K562 (cell line): Measurements from ENCODE around the gene ZNF273. TPM values are rescaled to one million over a fixed set of nuclear protein-coding genes. Genes with fewer than 3 reads are reported as not detected.

Experiments
- ATAC-seq: fragments of 200-7000 bp; cut with Tn5 transposase; 3 replicates; pipeline ENCODE4 v1.9.1; 2020; ENCODE audit warnings: moderate library complexity
- BruUV-seq: library from RNA; stranded (reverse); fragments of 400-500 nt; replicated peaks from 2 replicates; lab custom pipeline; 2021; lab: Mats Ljungman, UMichigan
- CTCF ChIA-PET: fragments of 300-600 bp; formaldehyde crosslinking; extraction: SDS; loops from one replicate; lab custom pipeline; 2021; ENCODE audit warnings: low intra/inter-chr PET ratio; lab: Yijun Ruan, JAX
- POLR2A ChIA-PET: fragments of 300-600, 350-650 bp; sonication (Branson Sonifier 250); formaldehyde crosslinking; extraction: SDS; loops from one replicate; lab custom pipeline; 2021; ENCODE audit warnings: antibody characterized with exemption, inconsistent platforms; lab: Yijun Ruan, JAX
- DNase-seq, 4 experiments: peaks; one replicate each; pipeline versions ENCODE4 v3.0.0 to v3.0.0-alpha.2; 2011 to 2018; ENCODE audit warnings: low spot score in 3 of 4, mixed read lengths in 3 of 4; ENCODE audit errors: extremely low read depth in 1 of 4
- FAIRE-seq: peaks from 2 replicates; lab custom pipeline; 2011; peaks lifted over from hg19 to GRCh38; lab: Jason Lieb, UNC
- H2AFZ ChIP-seq: 2 replicates; pipeline ENCODE4 v1.6.0; 2011; ENCODE audit warnings: low read depth, low read length, control low read depth, inconsistent platforms
- H3K27ac ChIP-seq: fragments of 200-600 bp; 3 replicates; pipeline ENCODE4 v1.8.0; 2011; ENCODE audit warnings: low read depth, mild to moderate bottlenecking, control low read depth, inconsistent platforms, low read length, moderate library complexity, mixed read lengths; ENCODE audit errors: extremely low read depth
- H3K27me3 ChIP-seq, 2 experiments: fragments of 300-600 bp in 1 of 2; 2 replicates in 1 of 2; 3 replicates in 1 of 2; pipeline versions ENCODE4 v1.6.0 to v1.8.0; 2011; ENCODE audit warnings: inconsistent platforms in 2 of 2, low read length in 2 of 2, mild to moderate bottlenecking in 1 of 2, mixed read lengths in 1 of 2, moderate library complexity in 1 of 2; ENCODE audit not compliant: control insufficient read depth in 2 of 2, insufficient read depth in 2 of 2
- H3K36me3 ChIP-seq: fragments of 300-600 bp; 3 replicates; pipeline ENCODE4 v1.8.0; 2011; ENCODE audit warnings: mild to moderate bottlenecking, low read length, inconsistent platforms; ENCODE audit not compliant: control insufficient read depth, insufficient read depth
- H3K4me1 ChIP-seq, 2 experiments: fragments of 200-600 bp in 1 of 2; replicated peaks in 1 of 2; 2 replicates in 1 of 2; 3 replicates in 1 of 2; pipeline versions ENCODE4 v1.5.1 to v1.8.0; 2011; ENCODE audit warnings: inconsistent platforms in 2 of 2, low read length in 2 of 2, mild to moderate bottlenecking in 1 of 2, mixed read lengths in 1 of 2, moderate library complexity in 1 of 2; ENCODE audit not compliant: control insufficient read depth in 2 of 2, insufficient read depth in 2 of 2
- H3K4me2 ChIP-seq: 2 replicates; pipeline ENCODE4 v1.6.1; 2011; ENCODE audit warnings: low read length, control low read depth, inconsistent platforms, mixed read lengths; ENCODE audit not compliant: insufficient read depth
- H3K4me3 ChIP-seq: fragments of 200-600 bp; sonication (generic), shearing (Covaris generic); 2 replicates; pipeline ENCODE4 v1.5.1; 2016; ENCODE audit warnings: control low read depth, inconsistent platforms
- H3K79me2 ChIP-seq: fragments of 200-600 bp; 3 replicates; pipeline ENCODE4 v1.8.0; 2011; ENCODE audit warnings: low read length, inconsistent platforms; ENCODE audit not compliant: control insufficient read depth, insufficient read depth
- H3K9ac ChIP-seq, 2 experiments: 2 replicates each; pipeline versions ENCODE4 v1.6.0 to v1.6.1; 2011; ENCODE audit warnings: low read depth in 2 of 2, low read length in 2 of 2, control low read depth in 1 of 2, inconsistent platforms in 1 of 2, mild to moderate bottlenecking in 1 of 2, mixed read lengths in 1 of 2; ENCODE audit not compliant: insufficient read depth in 1 of 2
- H3K9me1 ChIP-seq: one replicate; pipeline ENCODE4 v1.6.0; 2011; ENCODE audit warnings: inconsistent platforms, mild to moderate bottlenecking, low read length, moderate library complexity; ENCODE audit not compliant: control insufficient read depth, insufficient read depth
- H3K9me3 ChIP-seq: replicated peaks from 2 replicates; pipeline ENCODE4 v1.5.1; 2011; ENCODE audit warnings: low read depth, low read length, inconsistent platforms; ENCODE audit not compliant: control insufficient read depth, insufficient read depth
- H4K20me1 ChIP-seq: replicated peaks from 2 replicates; pipeline ENCODE4 v1.6.1; 2011; ENCODE audit warnings: low read length, inconsistent platforms, mixed read lengths; ENCODE audit not compliant: control insufficient read depth, insufficient read depth
- CBFA2T3 ChIP-seq: fragments of 450-650 bp; IDR thresholded peaks from 2 replicates; pipeline ENCODE4 v1.6.1; 2017
- CHD2 ChIP-seq: IDR thresholded peaks from 2 replicates; pipeline ENCODE4 v1.6.1; 2011; ENCODE audit warnings: low read depth, low read length
- GTF2F1 ChIP-seq: IDR thresholded peaks from 2 replicates; pipeline ENCODE4 v1.6.1; 2011; ENCODE audit warnings: low read depth, low read length, improper control_type of control experiment
- HDAC2 ChIP-seq: fragments of 450-650 bp; IDR thresholded peaks from 2 replicates; pipeline ENCODE4 v1.6.1; 2016; ENCODE audit warnings: mild to moderate bottlenecking
- MAFF ChIP-seq: IDR thresholded peaks from 2 replicates; pipeline ENCODE4 v1.6.1; 2012; ENCODE audit warnings: low read length, improper control_type of control experiment
- MAFG ChIP-seq: fragments of 450-650 bp; conservative IDR thresholded peaks from 2 replicates; pipeline ENCODE4 v1.6.1; 2016; ENCODE audit warnings: missing genetic modification characterization, missing compliant biosample characterization
- MAFK ChIP-seq: IDR thresholded peaks from 2 replicates; pipeline ENCODE4 v1.6.1; 2011; ENCODE audit warnings: low read length, improper control_type of control experiment
- MEIS2 ChIP-seq: fragments of 450-650 bp; IDR thresholded peaks from 2 replicates; pipeline ENCODE4 v1.6.1; 2014; ENCODE audit warnings: mild to moderate bottlenecking; ENCODE audit not compliant: partially characterized antibody
- MTF1 ChIP-seq: fragments of 250-450 bp; sonication (Bioruptor Pico); IDR thresholded peaks from 2 replicates; pipeline ENCODE4 v1.9.0; 2021; ENCODE audit warnings: moderate library complexity, mild to moderate bottlenecking, inconsistent platforms, borderline replicate concordance
- MYNN ChIP-seq, 2 experiments: sonication (generic); formaldehyde crosslinking in 1 of 2; IDR thresholded peaks; 2 replicates each; pipeline versions ENCODE4 v1.5.0 to v1.6.1; 2016 to 2020; ENCODE audit warnings: antibody characterized with exemption in 1 of 2, missing genetic modification reagents in 1 of 2
- RCOR1 ChIP-seq, 2 experiments: IDR thresholded peaks; 2 replicates each; pipeline ENCODE4 v1.6.1; 2012; ENCODE audit warnings: low read depth in 2 of 2, low read length in 2 of 2, borderline replicate concordance in 1 of 2, improper control_type of control experiment in 1 of 2
- TAL1 ChIP-seq: fragments of 450-650 bp; IDR thresholded peaks from 2 replicates; pipeline ENCODE4 v1.6.1; 2016; ENCODE audit warnings: mild to moderate bottlenecking
- TCF3 ChIP-seq: sonication (generic); formaldehyde crosslinking; IDR thresholded peaks from 2 replicates; pipeline ENCODE4 v1.4.0; 2020; ENCODE audit warnings: mild to moderate bottlenecking, missing genetic modification reagents
- TEAD4 ChIP-seq, 2 experiments: sonication (generic) in 1 of 2; formaldehyde crosslinking in 1 of 2; IDR thresholded peaks; 2 replicates each; pipeline versions ENCODE4 v1.6.1 to v1.8.0; 2012 to 2022; ENCODE audit warnings: borderline replicate concordance in 1 of 2, inconsistent platforms in 1 of 2, low read length in 1 of 2, mild to moderate bottlenecking in 1 of 2, missing genetic modification reagents in 1 of 2
- TRIM24 ChIP-seq, 2 experiments: fragments of 450-650 bp; IDR thresholded peaks; 2 replicates each; pipeline ENCODE4 v1.6.1; 2016
- ZFP30 ChIP-seq: fragments of 250-450 bp; sonication (Bioruptor Pico); IDR thresholded peaks from 2 replicates; pipeline ENCODE4 v1.8.0; 2022; ENCODE audit warnings: moderate library complexity, mild to moderate bottlenecking, inconsistent platforms, borderline replicate concordance
- ZNF431 ChIP-seq: sonication (generic); formaldehyde crosslinking; IDR thresholded peaks from 2 replicates; pipeline ENCODE4 v1.8.0; 2022; ENCODE audit warnings: mild to moderate bottlenecking, missing genetic modification reagents
- ZNF644 ChIP-seq: fragments of 200-800 bp; sonication (Bioruptor generic); IDR thresholded peaks from 2 replicates; pipeline ENCODE4 v1.6.1; 2016; ENCODE audit warnings: low read depth, missing genetic modification characterization, missing compliant biosample characterization
- ZNF76 ChIP-seq: fragments of 250-450 bp; sonication (Bioruptor Pico); IDR thresholded peaks from 2 replicates; pipeline ENCODE4 v1.4.0; 2020; ENCODE audit warnings: mild to moderate bottlenecking, moderate library complexity, borderline replicate concordance
- WGBS: fragments of 100-300 bp; shearing (Covaris generic); methylation state at CpG from one replicate; pipeline ENCODE4 v1.1.6; 2016; ENCODE audit warnings: low coverage, mixed read lengths; ENCODE audit not compliant: insufficient coverage; ENCODE audit errors: missing lambda C conversion rate; 5-methylcytosine and 5-hydroxymethylcytosine counted together
- in situ Hi-C: fragments of 300-500 bp; cut with MboI; formaldehyde crosslinking; loops from 4 replicates; pipeline ENCODE4 v1.15.0; 2018; ENCODE audit warnings: inconsistent platforms, mixed read lengths
- intact Hi-C: fragments of 100-400 bp; cut with micrococcal nuclease; formaldehyde crosslinking; loops from 2 replicates; pipeline ENCODE4 v1.14.2; 2022
- polyA plus RNA-seq, 8 experiments: library from polyadenylated mRNA; depleted of rRNA in 4 of 8; stranded (reverse) in 5 of 8; unstranded in 3 of 8; fragments of >200 nt; fragmentation: Nextera tagmentation in 2 of 8; fragmentation: Illumina TruSeq in 1 of 8; extraction: Ambion mirVana in 2 of 8; extraction: Trizol in 1 of 8; gene quantifications; 2 replicates each; pipeline versions ENCODE4 v1.2.1 to v1.2.3, GENCODE V29; 2011 to 2014; ENCODE audit warnings: inconsistent platforms in 1 of 8, missing spikeins in 1 of 8
- total RNA-seq, 7 experiments: library from RNA; depleted of rRNA in 6 of 7; stranded (reverse); fragments of >200 nt in 6 of 7; fragmentation: Illumina TruSeq in 2 of 7; extraction: Trizol in 2 of 7; gene quantifications; 2 replicates each; pipeline versions ENCODE4 v1.2.1 to v1.2.3, GENCODE V29; 2011 to 2021; ENCODE audit warnings: low replicate concordance in 1 of 7
- TF ChIP-seq, protein P1 (sequence below): fragments of 450-650 bp; IDR thresholded peaks from 2 replicates; pipeline ENCODE4 v1.7.0; 2016; ENCODE audit warnings: borderline replicate concordance
- TF ChIP-seq, protein P2 (sequence below): sonication (generic); formaldehyde crosslinking; IDR thresholded peaks from 2 replicates; pipeline ENCODE4 v1.8.1; 2023; ENCODE audit warnings: mild to moderate bottlenecking, missing genetic modification reagents, moderate library complexity

The ZNF273 gene
- total and polyA plus RNA-seq, 9 of the 15 experiments (the other 6 are each of a cell fraction or from before 2014, with no cell fraction given) = 13.3 to 37.0 (median 20.7) TPM

DNA sequence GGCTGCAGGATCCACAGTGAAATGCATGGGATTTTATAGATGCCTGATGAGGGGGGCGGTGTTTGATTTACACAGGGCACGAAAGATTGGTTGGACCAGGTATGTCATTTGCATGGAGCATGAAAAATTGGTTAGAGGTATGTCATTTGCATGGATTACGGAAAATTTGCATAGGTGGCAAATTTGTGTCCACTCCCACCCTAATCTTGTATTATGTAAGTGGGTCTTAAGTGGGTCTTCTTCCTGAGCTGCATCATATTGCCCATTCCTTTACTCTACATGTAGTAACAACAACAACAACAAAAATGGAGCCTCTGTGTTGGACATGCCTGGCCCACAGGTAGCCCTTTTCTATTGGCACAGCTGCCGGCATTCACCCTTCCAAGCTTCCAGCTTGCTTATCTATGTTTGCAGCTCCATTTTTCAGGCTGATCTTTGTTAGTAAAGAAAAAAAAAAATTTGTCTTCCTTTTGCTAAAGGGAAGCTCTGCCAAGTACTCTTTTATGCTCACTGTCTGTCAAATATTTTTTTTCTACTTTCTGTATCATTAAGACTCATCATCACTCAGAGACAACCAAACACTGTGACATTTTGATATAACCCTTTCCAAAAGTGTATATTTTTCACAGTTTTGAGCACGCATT, 10.3 kb upstream of the ZNF273 start:
- FAIRE-seq (peak; percentile 55), ATAC-seq (no peak; the same call in 2 of the 3 replicates), DNase-seq (peak in 2 of 4 experiments; percentile 7 to 56)
- BruUV-seq = no TSS peak
- Histone ChIP-seq H3K4me2 (peak overlapping the region; percentile 23; the same call in 1 of the 2 replicates), H3K27ac (peak overlapping the region; percentile 36; the same call in 2 of the 3 replicates), H3K79me2 (no peaks in the 10 kb centered on the region), H4K20me1 (no peaks in the 10 kb centered on the region), H3K4me3 (no peak overlapping the region), H3K4me1 (peaks cover 38 to 47% of the 10 kb centered on the region in 2 experiments; a peak in 4 of 5 replicates), H2AFZ (peak overlapping the region; percentile 72), H3K9ac (0 out of 4 replicates have a peak overlapping the region, but pooled peaks of 1 of the 2 experiments have one; percentile 13), H3K36me3 (no peaks in the 10 kb centered on the region), H3K9me1 (no peaks in the 10 kb centered on the region), H3K9me3 (peaks cover 3% of the 10 kb centered on the region; the same call in 1 of the 2 replicates), H3K27me3 (no peaks in the 10 kb centered on the region)
- CTCF ChIA-PET = no interaction called here
- POLR2A ChIA-PET = interaction anchor here (3.0 kb wide), 1 partner anchor 11 kb away, joined by 18 read pairs; the partner anchor contains the start of gene ZNF273
- 52% methylated on average over 5 of the region's 5 CpGs for WGBS
- in situ Hi-C loops = no loop called here
- intact Hi-C loops = no loop called here
- TF ChIP-seq GTF2F1 (no peak), TRIM24 (IDR thresholded peaks at IDR 0.05) (peak in 1 of 2 experiments; percentile 11; a peak in 1 of 4 replicates), MTF1 (CRISPR knock-in tag) (no peak), MYNN (IDR thresholded peaks at IDR 0.05) (0 out of 2 replicates have a peak, but pooled peaks have one; percentile 16), MYNN (CRISPR knock-in tag; IDR thresholded peaks at IDR 0.05) (no peak), TCF3 (CRISPR knock-in tag) (peak; percentile 41; the same call in 1 of the 2 replicates), TAL1 (peak; percentile 30; the same call in 1 of the 2 replicates), CBFA2T3 (peak; percentile 67), ZNF644 (no peak), CHD2 (no peak), MEIS2 (no peak), HDAC2 (peak; percentile 17; the same call in 1 of the 2 replicates), ZNF431 (CRISPR knock-in tag) (no peak), MAFG (tag) (peak; percentile 73), MAFK (peak; percentile 77), ZFP30 (no peak), RCOR1 (IDR thresholded peaks at IDR 0.05; ENCODE audit: borderline replicate concordance in 1 of 2, low read depth in 2 of 2, low read length in 2 of 2) (no peak), ZNF76 (no peak), TEAD4 (IDR thresholded peaks at IDR 0.05; ENCODE audit: low read length) (peak; percentile 31), TEAD4 (CRISPR knock-in tag; IDR thresholded peaks at IDR 0.05; ENCODE audit: borderline replicate concordance) (no peak), MAFF (peak; percentile 77)
- TF ChIP-seq, protein P1, sequence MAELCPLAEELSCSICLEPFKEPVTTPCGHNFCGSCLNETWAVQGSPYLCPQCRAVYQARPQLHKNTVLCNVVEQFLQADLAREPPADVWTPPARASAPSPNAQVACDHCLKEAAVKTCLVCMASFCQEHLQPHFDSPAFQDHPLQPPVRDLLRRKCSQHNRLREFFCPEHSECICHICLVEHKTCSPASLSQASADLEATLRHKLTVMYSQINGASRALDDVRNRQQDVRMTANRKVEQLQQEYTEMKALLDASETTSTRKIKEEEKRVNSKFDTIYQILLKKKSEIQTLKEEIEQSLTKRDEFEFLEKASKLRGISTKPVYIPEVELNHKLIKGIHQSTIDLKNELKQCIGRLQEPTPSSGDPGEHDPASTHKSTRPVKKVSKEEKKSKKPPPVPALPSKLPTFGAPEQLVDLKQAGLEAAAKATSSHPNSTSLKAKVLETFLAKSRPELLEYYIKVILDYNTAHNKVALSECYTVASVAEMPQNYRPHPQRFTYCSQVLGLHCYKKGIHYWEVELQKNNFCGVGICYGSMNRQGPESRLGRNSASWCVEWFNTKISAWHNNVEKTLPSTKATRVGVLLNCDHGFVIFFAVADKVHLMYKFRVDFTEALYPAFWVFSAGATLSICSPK = no peak
- TF ChIP-seq, protein P2, sequence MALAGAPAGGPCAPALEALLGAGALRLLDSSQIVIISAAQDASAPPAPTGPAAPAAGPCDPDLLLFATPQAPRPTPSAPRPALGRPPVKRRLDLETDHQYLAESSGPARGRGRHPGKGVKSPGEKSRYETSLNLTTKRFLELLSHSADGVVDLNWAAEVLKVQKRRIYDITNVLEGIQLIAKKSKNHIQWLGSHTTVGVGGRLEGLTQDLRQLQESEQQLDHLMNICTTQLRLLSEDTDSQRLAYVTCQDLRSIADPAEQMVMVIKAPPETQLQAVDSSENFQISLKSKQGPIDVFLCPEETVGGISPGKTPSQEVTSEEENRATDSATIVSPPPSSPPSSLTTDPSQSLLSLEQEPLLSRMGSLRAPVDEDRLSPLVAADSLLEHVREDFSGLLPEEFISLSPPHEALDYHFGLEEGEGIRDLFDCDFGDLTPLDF (CRISPR knock-in tag) = no peak
